Stimulated activated naive CD8-positive, alpha-beta T cell treated with anti-CD3 and anti-CD28 coated beads, Interleukin-15, Interleukin-2, amounts not matched to agents 100 ng/mL and 50 ng/mL, for 24 hours (primary cell): ENCODE data around the gene CA12.

Experiments
- H3K27ac Mint-ChIP-seq: one replicate; pipeline ENCODE4 v1.8.0; 2021; ENCODE audit warnings: mild to moderate bottlenecking, mixed read lengths
- H3K27me3 Mint-ChIP-seq: one replicate; pipeline ENCODE4 v1.8.0; 2021; ENCODE audit warnings: mixed read lengths
- H3K36me3 Mint-ChIP-seq: one replicate; pipeline ENCODE4 v1.8.0; 2021; ENCODE audit warnings: low read depth, mixed read lengths
- H3K4me1 Mint-ChIP-seq: one replicate; pipeline ENCODE4 v1.8.0; 2021; ENCODE audit warnings: low read depth, mixed read lengths
- H3K4me3 Mint-ChIP-seq: one replicate; pipeline ENCODE4 v1.8.0; 2021; ENCODE audit warnings: mild to moderate bottlenecking, mixed read lengths
- H3K9me3 Mint-ChIP-seq: one replicate; pipeline ENCODE4 v1.8.0; 2021; ENCODE audit warnings: mixed read lengths

The CA12 gene

GRCh38 chr15:63283126-63283525, 98.5 kb downstream of the CA12 start:
- no peak overlapping the region for H3K4me3 Mint-ChIP-seq
- no peaks in the 10 kb centered on the region for H3K9me3 Mint-ChIP-seq
- no peak overlapping the region for H3K27ac Mint-ChIP-seq
- H3K36me3 Mint-ChIP-seq = peaks cover 30% of the 10 kb centered on the region
- H3K27me3 Mint-ChIP-seq = no peaks in the 10 kb centered on the region
- peaks cover 15% of the 10 kb centered on the region for H3K4me1 Mint-ChIP-seq

GRCh38 chr15:63277893-63278456, 103.7 kb downstream of the CA12 start:
- peaks cover 43% of the 10 kb centered on the region for H3K4me1 Mint-ChIP-seq

GRCh38 chr15:63277038-63277892, 104.4 kb downstream of the CA12 start, which contains the start of gene APH1B:
TSS of gene APH1B (plus strand) at chr15:63277605. CDS start at chr15:63277624, 19 bp downstream.
- Mint-ChIP-seq H3K4me1 (peaks cover 43% of the 10 kb centered on the region), H3K27ac (peak within 1 kb of the TSS; percentile 93), H3K4me3 (peak within 1 kb of the TSS; percentile 86), H3K36me3 (peaks cover 26% of the 10 kb centered on the region), H3K27me3 (no peaks in the 10 kb centered on the region), H3K9me3 (no peaks in the 10 kb centered on the region)

More at GRCh38 chr15:63277893-63278456, 103.7 kb downstream of the CA12 start:
- Mint-ChIP-seq H3K36me3 (peaks cover 23% of the 10 kb centered on the region), H3K9me3 (no peaks in the 10 kb centered on the region), H3K4me3 (peak overlapping the region; percentile 79), H3K27ac (peak overlapping the region; percentile 49), H3K27me3 (no peaks in the 10 kb centered on the region)

DNA sequence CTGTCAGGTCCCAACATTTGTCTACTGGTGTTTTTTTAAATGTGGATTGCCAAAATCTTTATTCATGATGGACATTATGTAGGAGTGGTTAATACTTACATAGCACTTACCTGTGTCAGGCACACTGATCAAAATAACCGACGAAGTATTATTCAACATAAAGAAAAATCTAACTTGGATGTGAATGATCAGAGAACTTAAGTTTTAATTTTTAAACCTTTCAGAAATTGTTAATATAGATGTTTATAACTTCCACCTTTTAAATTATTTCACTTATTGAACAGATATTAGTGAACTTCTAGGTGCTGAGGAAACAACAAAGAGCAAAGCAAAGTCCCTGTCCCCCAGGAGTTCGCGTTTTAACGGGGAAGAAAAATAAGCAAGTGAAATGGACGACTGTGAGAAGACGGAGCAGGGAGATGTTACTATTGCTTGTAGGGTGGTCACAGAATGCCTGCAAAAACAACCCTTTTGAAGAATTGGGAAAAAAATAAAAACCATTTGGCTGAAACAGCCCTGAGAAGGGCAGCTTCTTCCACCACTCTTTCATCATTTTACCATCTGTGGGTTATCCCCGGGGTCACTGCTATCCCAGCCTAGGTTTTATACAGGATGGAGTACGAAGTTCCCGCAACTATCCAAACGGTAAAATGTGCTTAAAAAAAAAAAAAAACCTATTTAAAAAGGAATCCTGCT, 105.2 kb downstream of the CA12 start:
- peak overlapping the region; percentile 93 for H3K27ac Mint-ChIP-seq
- peaks cover 31% of the 10 kb centered on the region for H3K36me3 Mint-ChIP-seq
- H3K27me3 Mint-ChIP-seq = no peaks in the 10 kb centered on the region
- peaks cover 43% of the 10 kb centered on the region for H3K4me1 Mint-ChIP-seq
- H3K9me3 Mint-ChIP-seq = no peaks in the 10 kb centered on the region
- peak overlapping the region; percentile 86 for H3K4me3 Mint-ChIP-seq

- peak overlapping the region; percentile 26 for H3K27ac Mint-ChIP-seq
- no peak overlapping the region for H3K4me3 Mint-ChIP-seq
- peaks cover 46% of the 10 kb centered on the region for H3K4me1 Mint-ChIP-seq
- H3K36me3 Mint-ChIP-seq = peaks cover 44% of the 10 kb centered on the region
- H3K9me3 Mint-ChIP-seq = no peaks in the 10 kb centered on the region
- no peaks in the 10 kb centered on the region for H3K27me3 Mint-ChIP-seq
Measured at GRCh38 chr15:63274427-63274826, 107.2 kb downstream of the CA12 start.
